Measurements from ENCODE around the gene MAML2. TPM values are rescaled to one million over a fixed set of nuclear protein-coding genes. Genes with fewer than 3 reads are reported as not detected.

MAML2 gene
- total RNA-seq, result 10 to 100 TPM; 19.2 to 19.3 TPM

- peaks cover 18% of the 10 kb centered on the region for H3K36me3 Mint-ChIP-seq (ENCODE audit: low read depth)
- H3K27ac Mint-ChIP-seq, result peak within 1 kb of the TSS; percentile 88
- H3K9me3 Mint-ChIP-seq, result no peaks in the 10 kb centered on the region
- H3K27me3 Mint-ChIP-seq, result no peaks in the 10 kb centered on the region
- H3K4me1 Mint-ChIP-seq, result peaks cover 28% of the 10 kb centered on the region
- POLR2A ChIA-PET, result interaction anchor here (0.6 to 7.4 kb wide), 36 partner anchors 12 to 554 kb away, joined by 3 to 92 read pairs (median 4); partner anchors contain the start of genes CCDC82, CEP57, FAM76B and JRKL
- peak within 1 kb of the TSS; percentile 97 for H3K4me3 Mint-ChIP-seq
- CTCF ChIA-PET, result interaction anchor here (0.6 to 8.3 kb wide), 107 partner anchors 9 to 1276 kb away, joined by 3 to 146 read pairs (median 6); partner anchors contain the start of genes CCDC82, CEP57, FAM76B and JRKL
- peak; percentile 93 for DNase-seq
Measured at GRCh38 chr11:96342961-96343711, at the start of gene MAML2. MAML2 (minus strand) TSS chr11:96343195; CDS start chr11:96341895, 1,300 bp downstream.

- Mint-ChIP-seq H3K36me3 (ENCODE audit: low read depth) (peaks cover 31% of the 10 kb centered on the region), H3K9me3 (no peaks in the 10 kb centered on the region), H3K27ac (no peak overlapping the region), H3K27me3 (no peaks in the 10 kb centered on the region), H3K4me1 (peaks cover 48% of the 10 kb centered on the region), H3K4me3 (no peak overlapping the region)
- CTCF ChIA-PET, result interaction anchor here (1.4 kb wide), 1 partner anchor 556 kb away, joined by 3 read pairs; no protein-coding TSS in a partner anchor
- POLR2A ChIA-PET, result interaction anchor here (1.3 kb wide), 1 partner anchor 602 kb away, joined by 3 read pairs; no protein-coding TSS in a partner anchor
- no peak for DNase-seq
Measured at GRCh38 chr11:96391698-96392307, 48.8 kb upstream of the MAML2 start.

GRCh38 chr11:96390488-96390792 lies 47.4 kb upstream of the MAML2 start:
- Mint-ChIP-seq H3K36me3 (ENCODE audit: low read depth) (peaks cover 39% of the 10 kb centered on the region), H3K4me1 (peaks cover 52% of the 10 kb centered on the region)

GRCh38 chr11:96389720-96390487 lies 46.9 kb upstream of the MAML2 start, which contains the start of the genes CCDC82 and JRKL:
CCDC82 (minus strand) TSS chr11:96389912; CDS start chr11:96384747, 5,165 bp downstream.
JRKL (plus strand) TSS chr11:96390013; CDS start chr11:96390650, 637 bp downstream.
- Mint-ChIP-seq H3K27ac (peak within 1 kb of the TSS; percentile 81), H3K9me3 (no peaks in the 10 kb centered on the region), H3K4me1 (peaks cover 55% of the 10 kb centered on the region), H3K4me3 (peak within 1 kb of the TSS; percentile 85), H3K36me3 (ENCODE audit: low read depth) (peaks cover 43% of the 10 kb centered on the region), H3K27me3 (no peaks in the 10 kb centered on the region)
- CTCF ChIA-PET, result interaction anchor here (0.6 to 4.6 kb wide), 12 partner anchors 49 to 599 kb away, joined by 3 to 83 read pairs (median 5); partner anchors contain the start of genes CEP57, FAM76B and MAML2
- DNase-seq, result peak; percentile 98
- POLR2A ChIA-PET, result interaction anchor here (0.7 to 3.5 kb wide), 35 partner anchors 10 to 1422 kb away, joined by 3 to 110 read pairs (median 5); partner anchors contain the start of genes CEP57, CWC15, ENDOD1 and FAM76B

More at GRCh38 chr11:96390488-96390792, 47.4 kb upstream of the MAML2 start:
- no peaks in the 10 kb centered on the region for H3K27me3 Mint-ChIP-seq
- ChIA-PET POLR2A (interaction anchor here (0.5 to 3.5 kb wide), 21 partner anchors 10 to 1422 kb away, joined by 3 to 110 read pairs (median 5); partner anchors contain the start of genes CEP57, CWC15, FAM76B and KDM4D), CTCF (interaction anchor here (1.0 to 4.6 kb wide), 6 partner anchors 50 to 600 kb away, joined by 3 to 83 read pairs (median 16); partner anchors contain the start of genes CEP57, FAM76B and MAML2)
- DNase-seq, result no peak
- peak overlapping the region; percentile 85 for H3K4me3 Mint-ChIP-seq
- peak overlapping the region; percentile 81 for H3K27ac Mint-ChIP-seq
- no peaks in the 10 kb centered on the region for H3K9me3 Mint-ChIP-seq

- Mint-ChIP-seq H3K9me3 (no peaks in the 10 kb centered on the region), H3K4me3 (peak overlapping the region; percentile 85)
Measured at GRCh38 chr11:96388891-96389719, 46.1 kb upstream of the MAML2 start.

GRCh38 chr11:96385187-96385586 lies 42.2 kb upstream of the MAML2 start:
- POLR2A ChIA-PET, result interaction anchor here (1.0 to 1.4 kb wide), 2 partner anchors 44 to 596 kb away, joined by 3 read pairs; partner anchors contain the start of gene FAM76B
- no peak for DNase-seq
- Mint-ChIP-seq H3K9me3 (no peaks in the 10 kb centered on the region), H3K27me3 (no peaks in the 10 kb centered on the region), H3K36me3 (ENCODE audit: low read depth) (peaks cover 46% of the 10 kb centered on the region), H3K4me1 (peaks cover 39% of the 10 kb centered on the region), H3K4me3 (no peak overlapping the region), H3K27ac (no peak overlapping the region)
- CTCF ChIA-PET, result no interaction called here

More at GRCh38 chr11:96388891-96389719, 46.1 kb upstream of the MAML2 start:
- H3K4me1 Mint-ChIP-seq, result peaks cover 58% of the 10 kb centered on the region
- peak overlapping the region; percentile 81 for H3K27ac Mint-ChIP-seq
- CTCF ChIA-PET, result interaction anchor here (0.6 to 4.6 kb wide), 13 partner anchors 48 to 599 kb away, joined by 3 to 83 read pairs (median 5); partner anchors contain the start of genes CEP57, FAM76B and MAML2
- no peaks in the 10 kb centered on the region for H3K27me3 Mint-ChIP-seq
- peaks cover 48% of the 10 kb centered on the region for H3K36me3 Mint-ChIP-seq (ENCODE audit: low read depth)
- no peak for DNase-seq
- POLR2A ChIA-PET, result interaction anchor here (0.7 to 3.5 kb wide), 31 partner anchors 9 to 1321 kb away, joined by 3 to 110 read pairs (median 5); partner anchors contain the start of genes CEP57, ENDOD1, FAM76B and MAML2

GRCh38 chr11:96384156-96384555 lies 41.2 kb upstream of the MAML2 start:
- Mint-ChIP-seq H3K9me3 (no peaks in the 10 kb centered on the region), H3K36me3 (ENCODE audit: low read depth) (peaks cover 51% of the 10 kb centered on the region), H3K4me1 (peaks cover 39% of the 10 kb centered on the region), H3K4me3 (no peak overlapping the region), H3K27me3 (no peaks in the 10 kb centered on the region), H3K27ac (no peak overlapping the region)
- ChIA-PET CTCF (interaction anchor here (1.1 to 1.4 kb wide), 2 partner anchors 41 to 548 kb away, joined by 3 to 5 read pairs; partner anchors contain the start of gene MAML2), POLR2A (interaction anchor here (0.9 to 1.0 kb wide), 2 partner anchors 43 to 594 kb away, joined by 3 to 4 read pairs; partner anchors contain the start of genes CEP57 and FAM76B)
- no peak for DNase-seq

GRCh38 chr11:96376796-96377195 lies 33.8 kb upstream of the MAML2 start:
- Mint-ChIP-seq H3K4me1 (peaks cover 6% of the 10 kb centered on the region), H3K27ac (no peak overlapping the region), H3K36me3 (ENCODE audit: low read depth) (peaks cover 53% of the 10 kb centered on the region), H3K27me3 (no peaks in the 10 kb centered on the region), H3K9me3 (no peaks in the 10 kb centered on the region), H3K4me3 (no peak overlapping the region)
- CTCF ChIA-PET, result no interaction called here
- DNase-seq, result no peak
- POLR2A ChIA-PET, result no interaction called here

GRCh38 chr11:96373826-96374225 lies 30.8 kb upstream of the MAML2 start:
- Mint-ChIP-seq H3K27me3 (no peaks in the 10 kb centered on the region), H3K27ac (no peak overlapping the region), H3K36me3 (ENCODE audit: low read depth) (peaks cover 57% of the 10 kb centered on the region), H3K9me3 (no peaks in the 10 kb centered on the region), H3K4me3 (no peak overlapping the region), H3K4me1 (peaks cover 6% of the 10 kb centered on the region)
- CTCF ChIA-PET, result no interaction called here
- no peak for DNase-seq
- POLR2A ChIA-PET, result no interaction called here

- ChIA-PET POLR2A (no interaction called here), CTCF (no interaction called here)
- Mint-ChIP-seq H3K27ac (no peak overlapping the region), H3K36me3 (ENCODE audit: low read depth) (peaks cover 48% of the 10 kb centered on the region), H3K4me1 (peaks cover 3% of the 10 kb centered on the region), H3K4me3 (no peak overlapping the region), H3K27me3 (no peaks in the 10 kb centered on the region), H3K9me3 (no peaks in the 10 kb centered on the region)
- DNase-seq, result no peak
Measured at GRCh38 chr11:96367342-96367741, 24.3 kb upstream of the MAML2 start.

- Mint-ChIP-seq H3K9me3 (no peaks in the 10 kb centered on the region), H3K36me3 (ENCODE audit: low read depth) (peaks cover 43% of the 10 kb centered on the region), H3K27me3 (no peaks in the 10 kb centered on the region), H3K4me3 (no peak overlapping the region), H3K4me1 (peaks cover 3% of the 10 kb centered on the region), H3K27ac (no peak overlapping the region)
- DNase-seq, result no peak
- ChIA-PET CTCF (interaction anchor here (1.0 kb wide), 1 partner anchor 97 kb away, joined by 6 read pairs; no protein-coding TSS in a partner anchor), POLR2A (no interaction called here)
Measured at GRCh38 chr11:96366024-96366423, 23.0 kb upstream of the MAML2 start.

Data from activated CD4-positive, alpha-beta memory T cell treated with anti-CD3 and anti-CD28 coated beads, Interleukin-2, amount 10 ng/mL, durations not matched to agents 7 days and 5 days (primary cell).